ENCODE measurements around the gene GPC3.

GPC3 gene

GRCh38 chrX:133660281-133660680, 325.1 kb downstream of the GPC3 start:
- Histone ChIP-seq H2BK5ac (ENCODE audit: low read length) (no peak overlapping the region), H3K4me2 (ENCODE audit: low read length) (no peak overlapping the region), H3K36me3 (ENCODE audit: control insufficient read depth, insufficient read depth, low read length) (no peaks in the 10 kb centered on the region), H3K9ac (ENCODE audit: low read length) (no peak overlapping the region), H3K4me3 (ENCODE audit: low read length) (no peak overlapping the region), H4K8ac (ENCODE audit: low read depth, low read length) (no peak overlapping the region), H3K23ac (ENCODE audit: low read length) (no peak overlapping the region), H3K79me2 (ENCODE audit: control insufficient read depth, insufficient read depth, low read length) (no peaks in the 10 kb centered on the region), H4K5ac (ENCODE audit: low read length) (no peak overlapping the region), H3K79me1 (ENCODE audit: low read length) (no peaks in the 10 kb centered on the region), H3K4me1 (ENCODE audit: control insufficient read depth, low read depth, low read length) (no peaks in the 10 kb centered on the region), H3K56ac (ENCODE audit: low read length) (no peak overlapping the region), H3K4ac (ENCODE audit: low read depth, low read length) (no peak overlapping the region), H3K18ac (ENCODE audit: low read length) (no peak overlapping the region), H3K27ac (ENCODE audit: low read depth, low read length) (no peak overlapping the region), H2BK15ac (replicated peaks; ENCODE audit: low read depth) (no peak overlapping the region), H2BK120ac (ENCODE audit: low read depth, low read length) (no peak overlapping the region), H2AK5ac (ENCODE audit: low read length) (no peak overlapping the region), H3K27me3 (ENCODE audit: insufficient read depth, low read length, poor library complexity) (no peaks in the 10 kb centered on the region)
- DNase-seq = no peak

- Histone ChIP-seq H3K18ac (ENCODE audit: low read length) (no peak overlapping the region), H3K56ac (ENCODE audit: low read length) (no peak overlapping the region), H2BK15ac (replicated peaks; ENCODE audit: low read depth) (no peak overlapping the region), H3K9ac (ENCODE audit: low read length) (no peak overlapping the region), H2BK120ac (ENCODE audit: low read depth, low read length) (no peak overlapping the region), H3K4ac (ENCODE audit: low read depth, low read length) (no peak overlapping the region), H3K27ac (ENCODE audit: low read depth, low read length) (no peak overlapping the region), H3K4me3 (ENCODE audit: low read length) (no peak overlapping the region), H3K79me1 (ENCODE audit: low read length) (no peaks in the 10 kb centered on the region), H2BK5ac (ENCODE audit: low read length) (no peak overlapping the region), H4K8ac (ENCODE audit: low read depth, low read length) (no peak overlapping the region), H3K4me1 (ENCODE audit: control insufficient read depth, low read depth, low read length) (no peaks in the 10 kb centered on the region), H4K5ac (ENCODE audit: low read length) (no peak overlapping the region), H3K36me3 (ENCODE audit: control insufficient read depth, insufficient read depth, low read length) (no peaks in the 10 kb centered on the region), H2AK5ac (ENCODE audit: low read length) (no peak overlapping the region), H3K23ac (ENCODE audit: low read length) (no peak overlapping the region), H3K79me2 (ENCODE audit: control insufficient read depth, insufficient read depth, low read length) (no peaks in the 10 kb centered on the region), H3K4me2 (ENCODE audit: low read length) (no peak overlapping the region), H3K27me3 (ENCODE audit: insufficient read depth, low read length, poor library complexity) (no peaks in the 10 kb centered on the region)
- no CpG with 5 or more reads among the region's 3 CpGs for whole genome bisulfite sequencing (ENCODE audit: extremely low coverage, insufficient coverage, low lambda C conversion rate)
- DNase-seq = no peak
These were observed 327.0 kb downstream of the GPC3 start for GRCh38 chrX:133658293-133658911.

GRCh38 chrX:133655275-133656265, 329.8 kb downstream of the GPC3 start:
- H2BK15ac ChIP-seq (replicated peaks; ENCODE audit: low read depth) = no peak overlapping the region
- H3K4me1 ChIP-seq (ENCODE audit: control insufficient read depth, low read depth, low read length) = no peaks in the 10 kb centered on the region
- H3K56ac ChIP-seq (ENCODE audit: low read length) = no peak overlapping the region
- H2BK120ac ChIP-seq (ENCODE audit: low read depth, low read length) = no peak overlapping the region
- H3K27ac ChIP-seq (ENCODE audit: low read depth, low read length) = no peak overlapping the region
- H3K23ac ChIP-seq (ENCODE audit: low read length) = no peak overlapping the region
- WGBS (ENCODE audit: extremely low coverage, insufficient coverage, low lambda C conversion rate) = no CpG with 5 or more reads among the region's 2 CpGs
- H4K5ac ChIP-seq (ENCODE audit: low read length) = no peak overlapping the region
- no peak for DNase-seq
- no peaks in the 10 kb centered on the region for H3K79me2 ChIP-seq (ENCODE audit: control insufficient read depth, insufficient read depth, low read length)
- H3K4me2 ChIP-seq (ENCODE audit: low read length) = no peak overlapping the region
- H2BK5ac ChIP-seq (ENCODE audit: low read length) = no peak overlapping the region
- no peak overlapping the region for H3K9ac ChIP-seq (ENCODE audit: low read length)
- H3K27me3 ChIP-seq (ENCODE audit: insufficient read depth, low read length, poor library complexity) = no peaks in the 10 kb centered on the region
- no peak overlapping the region for H3K18ac ChIP-seq (ENCODE audit: low read length)
- no peak overlapping the region for H3K4ac ChIP-seq (ENCODE audit: low read depth, low read length)
- no peak overlapping the region for H4K8ac ChIP-seq (ENCODE audit: low read depth, low read length)
- no peak overlapping the region for H2AK5ac ChIP-seq (ENCODE audit: low read length)
- no peaks in the 10 kb centered on the region for H3K79me1 ChIP-seq (ENCODE audit: low read length)
- H3K4me3 ChIP-seq (ENCODE audit: low read length) = no peak overlapping the region
- no peaks in the 10 kb centered on the region for H3K36me3 ChIP-seq (ENCODE audit: control insufficient read depth, insufficient read depth, low read length)

GRCh38 chrX:133654811-133655210, 330.6 kb downstream of the GPC3 start:
- DNase-seq = no peak

GRCh38 chrX:133653358-133653757, 332.0 kb downstream of the GPC3 start:
- no peak overlapping the region for H2BK5ac ChIP-seq (ENCODE audit: low read length)
- no peak overlapping the region for H4K8ac ChIP-seq (ENCODE audit: low read depth, low read length)
- H3K4ac ChIP-seq (ENCODE audit: low read depth, low read length) = no peak overlapping the region
- no peak overlapping the region for H3K4me3 ChIP-seq (ENCODE audit: low read length)
- H3K36me3 ChIP-seq (ENCODE audit: control insufficient read depth, insufficient read depth, low read length) = no peaks in the 10 kb centered on the region
- H3K79me1 ChIP-seq (ENCODE audit: low read length) = no peaks in the 10 kb centered on the region
- no peak overlapping the region for H2BK15ac ChIP-seq (replicated peaks; ENCODE audit: low read depth)
- no peak for DNase-seq
- H4K5ac ChIP-seq (ENCODE audit: low read length) = no peak overlapping the region
- no peaks in the 10 kb centered on the region for H3K4me1 ChIP-seq (ENCODE audit: control insufficient read depth, low read depth, low read length)
- H2AK5ac ChIP-seq (ENCODE audit: low read length) = no peak overlapping the region
- no peak overlapping the region for H3K18ac ChIP-seq (ENCODE audit: low read length)
- H2BK120ac ChIP-seq (ENCODE audit: low read depth, low read length) = no peak overlapping the region
- no CpG with 5 or more reads among the region's 2 CpGs for WGBS (ENCODE audit: extremely low coverage, insufficient coverage, low lambda C conversion rate)
- H3K27me3 ChIP-seq (ENCODE audit: insufficient read depth, low read length, poor library complexity) = no peaks in the 10 kb centered on the region
- no peak overlapping the region for H3K27ac ChIP-seq (ENCODE audit: low read depth, low read length)
- H3K56ac ChIP-seq (ENCODE audit: low read length) = no peak overlapping the region
- H3K4me2 ChIP-seq (ENCODE audit: low read length) = no peak overlapping the region
- no peaks in the 10 kb centered on the region for H3K79me2 ChIP-seq (ENCODE audit: control insufficient read depth, insufficient read depth, low read length)
- H3K9ac ChIP-seq (ENCODE audit: low read length) = no peak overlapping the region
- no peak overlapping the region for H3K23ac ChIP-seq (ENCODE audit: low read length)

More at GRCh38 chrX:133654811-133655210, 330.6 kb downstream of the GPC3 start:
- no peaks in the 10 kb centered on the region for H3K79me2 ChIP-seq (ENCODE audit: control insufficient read depth, insufficient read depth, low read length)
- H4K8ac ChIP-seq (ENCODE audit: low read depth, low read length) = no peak overlapping the region
- H4K5ac ChIP-seq (ENCODE audit: low read length) = no peak overlapping the region
- H3K27ac ChIP-seq (ENCODE audit: low read depth, low read length) = no peak overlapping the region
- H3K27me3 ChIP-seq (ENCODE audit: insufficient read depth, low read length, poor library complexity) = no peaks in the 10 kb centered on the region
- H3K23ac ChIP-seq (ENCODE audit: low read length) = no peak overlapping the region
- H3K79me1 ChIP-seq (ENCODE audit: low read length) = no peaks in the 10 kb centered on the region
- no peak overlapping the region for H2BK5ac ChIP-seq (ENCODE audit: low read length)
- H3K36me3 ChIP-seq (ENCODE audit: control insufficient read depth, insufficient read depth, low read length) = no peaks in the 10 kb centered on the region
- no peak overlapping the region for H3K9ac ChIP-seq (ENCODE audit: low read length)
- H3K4me1 ChIP-seq (ENCODE audit: control insufficient read depth, low read depth, low read length) = no peaks in the 10 kb centered on the region
- no peak overlapping the region for H3K56ac ChIP-seq (ENCODE audit: low read length)
- H2AK5ac ChIP-seq (ENCODE audit: low read length) = no peak overlapping the region
- no peak overlapping the region for H3K4ac ChIP-seq (ENCODE audit: low read depth, low read length)
- H3K4me2 ChIP-seq (ENCODE audit: low read length) = no peak overlapping the region
- H2BK120ac ChIP-seq (ENCODE audit: low read depth, low read length) = no peak overlapping the region
- no peak overlapping the region for H2BK15ac ChIP-seq (replicated peaks; ENCODE audit: low read depth)
- H3K4me3 ChIP-seq (ENCODE audit: low read length) = no peak overlapping the region
- H3K18ac ChIP-seq (ENCODE audit: low read length) = no peak overlapping the region

All from mesendoderm (in vitro differentiated cells).